ENCODE data around the gene RNF123.

DNA sequence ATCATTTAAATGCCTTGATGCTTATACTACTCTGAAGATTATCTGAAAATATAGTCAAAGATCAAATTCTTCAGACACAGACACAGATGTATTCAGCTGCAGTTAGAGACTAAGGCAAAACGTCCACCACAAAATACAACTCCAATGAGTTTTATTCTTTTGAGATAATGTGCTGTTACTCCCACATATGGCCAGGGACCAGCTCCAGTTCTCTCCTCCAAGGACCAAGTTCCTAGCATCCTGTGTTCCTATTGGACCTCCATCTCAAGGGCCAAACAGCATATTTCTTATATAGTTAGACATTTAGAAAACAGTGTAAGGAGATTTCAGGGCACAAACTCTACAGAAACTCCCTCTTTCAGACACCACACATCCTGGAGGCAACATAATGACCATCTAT lies 69.9 kb downstream of the RNF123 start:
- no peak for TF ChIP-seq ZNF274 (IDR thresholded peaks at IDR 0.05; ENCODE audit: low read depth, low read length)
- TF ChIP-seq SUZ12 (IDR thresholded peaks at IDR 0.05; ENCODE audit: extremely low read depth, insufficient read depth, insufficient read length): no peak
- no peak for TF ChIP-seq YY1 (IDR thresholded peaks at IDR 0.05; ENCODE audit: insufficient read depth, insufficient read length)
